K562 (cell line): Measurements from ENCODE around the gene MARCKSL1. TPM values are rescaled to one million over a fixed set of nuclear protein-coding genes. Genes with fewer than 3 reads are reported as not detected.
A peak's percentile ranks its signal among the peaks of the same experiment; 100 is the strongest.

ENCODE experiments used
- ATAC-seq: fragments of 200-7000 bp; cut with Tn5 transposase; 3 replicates; pipeline ENCODE4 v1.9.1; 2020; ENCODE audit warnings: moderate library complexity
- BruUV-seq: library from RNA; stranded (reverse); fragments of 400-500 nt; replicated peaks from 2 replicates; lab custom pipeline; 2021; lab: Mats Ljungman, UMichigan
- CTCF ChIA-PET: fragments of 300-600 bp; formaldehyde crosslinking; extraction: SDS; loops from one replicate; lab custom pipeline; 2021; ENCODE audit warnings: low intra/inter-chr PET ratio; lab: Yijun Ruan, JAX
- POLR2A ChIA-PET: fragments of 300-600, 350-650 bp; sonication (Branson Sonifier 250); formaldehyde crosslinking; extraction: SDS; loops from one replicate; lab custom pipeline; 2021; ENCODE audit warnings: antibody characterized with exemption, inconsistent platforms; lab: Yijun Ruan, JAX
- DNase-seq, 4 experiments: peaks; one replicate each; pipeline versions ENCODE4 v3.0.0 to v3.0.0-alpha.2; 2011 to 2018; ENCODE audit warnings: low spot score in 3 of 4, mixed read lengths in 3 of 4; ENCODE audit errors: extremely low read depth in 1 of 4
- FAIRE-seq: peaks from 2 replicates; lab custom pipeline; 2011; peaks lifted over from hg19 to GRCh38; lab: Jason Lieb, UNC
- H2AFZ ChIP-seq: 2 replicates; pipeline ENCODE4 v1.6.0; 2011; ENCODE audit warnings: low read depth, low read length, control low read depth, inconsistent platforms
- H3K27ac ChIP-seq: fragments of 200-600 bp; 3 replicates; pipeline ENCODE4 v1.8.0; 2011; ENCODE audit warnings: low read depth, mild to moderate bottlenecking, control low read depth, inconsistent platforms, low read length, moderate library complexity, mixed read lengths; ENCODE audit errors: extremely low read depth
- H3K27me3 ChIP-seq, 2 experiments: fragments of 300-600 bp in 1 of 2; 2 replicates in 1 of 2; 3 replicates in 1 of 2; pipeline versions ENCODE4 v1.6.0 to v1.8.0; 2011; ENCODE audit warnings: inconsistent platforms in 2 of 2, low read length in 2 of 2, mild to moderate bottlenecking in 1 of 2, mixed read lengths in 1 of 2, moderate library complexity in 1 of 2; ENCODE audit not compliant: control insufficient read depth in 2 of 2, insufficient read depth in 2 of 2
- H3K36me3 ChIP-seq: fragments of 300-600 bp; 3 replicates; pipeline ENCODE4 v1.8.0; 2011; ENCODE audit warnings: mild to moderate bottlenecking, low read length, inconsistent platforms; ENCODE audit not compliant: control insufficient read depth, insufficient read depth
- H3K4me1 ChIP-seq, 2 experiments: fragments of 200-600 bp in 1 of 2; replicated peaks in 1 of 2; 2 replicates in 1 of 2; 3 replicates in 1 of 2; pipeline versions ENCODE4 v1.5.1 to v1.8.0; 2011; ENCODE audit warnings: inconsistent platforms in 2 of 2, low read length in 2 of 2, mild to moderate bottlenecking in 1 of 2, mixed read lengths in 1 of 2, moderate library complexity in 1 of 2; ENCODE audit not compliant: control insufficient read depth in 2 of 2, insufficient read depth in 2 of 2
- H3K4me2 ChIP-seq: 2 replicates; pipeline ENCODE4 v1.6.1; 2011; ENCODE audit warnings: low read length, control low read depth, inconsistent platforms, mixed read lengths; ENCODE audit not compliant: insufficient read depth
- H3K4me3 ChIP-seq: fragments of 200-600 bp; sonication (generic), shearing (Covaris generic); 2 replicates; pipeline ENCODE4 v1.5.1; 2016; ENCODE audit warnings: control low read depth, inconsistent platforms
- H3K79me2 ChIP-seq: fragments of 200-600 bp; 3 replicates; pipeline ENCODE4 v1.8.0; 2011; ENCODE audit warnings: low read length, inconsistent platforms; ENCODE audit not compliant: control insufficient read depth, insufficient read depth
- H3K9ac ChIP-seq, 2 experiments: 2 replicates each; pipeline versions ENCODE4 v1.6.0 to v1.6.1; 2011; ENCODE audit warnings: low read depth in 2 of 2, low read length in 2 of 2, control low read depth in 1 of 2, inconsistent platforms in 1 of 2, mild to moderate bottlenecking in 1 of 2, mixed read lengths in 1 of 2; ENCODE audit not compliant: insufficient read depth in 1 of 2
- H3K9me1 ChIP-seq: one replicate; pipeline ENCODE4 v1.6.0; 2011; ENCODE audit warnings: inconsistent platforms, mild to moderate bottlenecking, low read length, moderate library complexity; ENCODE audit not compliant: control insufficient read depth, insufficient read depth
- H3K9me3 ChIP-seq: replicated peaks from 2 replicates; pipeline ENCODE4 v1.5.1; 2011; ENCODE audit warnings: low read depth, low read length, inconsistent platforms; ENCODE audit not compliant: control insufficient read depth, insufficient read depth
- H4K20me1 ChIP-seq: replicated peaks from 2 replicates; pipeline ENCODE4 v1.6.1; 2011; ENCODE audit warnings: low read length, inconsistent platforms, mixed read lengths; ENCODE audit not compliant: control insufficient read depth, insufficient read depth
- ARID1B ChIP-seq: fragments of 450-650 bp; IDR thresholded peaks from 2 replicates; pipeline ENCODE4 v1.6.1; 2016; ENCODE audit warnings: antibody characterized with exemption, mild to moderate bottlenecking, inconsistent platforms
- ARID4B ChIP-seq: sonication (generic); formaldehyde crosslinking; IDR thresholded peaks from 2 replicates; pipeline ENCODE4 v1.8.0; 2022; ENCODE audit warnings: mild to moderate bottlenecking, missing genetic modification reagents
- BDP1 ChIP-seq: IDR thresholded peaks from 3 replicates; pipeline ENCODE4 v1.6.1; 2011; ENCODE audit not compliant: insufficient read length, insufficient read depth
- FOXK1 ChIP-seq: sonication (generic); formaldehyde crosslinking; IDR thresholded peaks from 2 replicates; pipeline ENCODE4 v1.8.0; 2022; ENCODE audit warnings: missing genetic modification reagents, mild to moderate bottlenecking, borderline replicate concordance
- NCOA6 ChIP-seq: fragments of 450-650 bp; IDR thresholded peaks from 2 replicates; pipeline ENCODE4 v1.6.1; 2017; ENCODE audit warnings: mild to moderate bottlenecking
- POLR2B ChIP-seq: fragments of 450-650 bp; IDR thresholded peaks from 2 replicates; pipeline ENCODE4 v1.6.1; 2018; ENCODE audit warnings: low read depth; ENCODE audit not compliant: partially characterized antibody
- SRSF1 ChIP-seq: fragments of 200-400 bp; formaldehyde crosslinking; IDR thresholded peaks from 2 replicates; pipeline ENCODE4 v1.6.1; 2017; ENCODE audit warnings: mild to moderate bottlenecking, low read depth, low read length, moderate library complexity
- TAL1 ChIP-seq: fragments of 450-650 bp; IDR thresholded peaks from 2 replicates; pipeline ENCODE4 v1.6.1; 2016; ENCODE audit warnings: mild to moderate bottlenecking
- U2AF1 ChIP-seq: fragments of 200-400 bp; formaldehyde crosslinking; optimal IDR thresholded peaks from 2 replicates; pipeline ENCODE3; 2017; ENCODE audit warnings: mild to moderate bottlenecking, low read depth, low read length, moderate library complexity
- ZNF121 ChIP-seq: sonication (generic); formaldehyde crosslinking; conservative IDR thresholded peaks from 2 replicates; pipeline ENCODE4 v1.8.0; 2022; ENCODE audit warnings: missing genetic modification reagents
- ZNF3 ChIP-seq: fragments of 250-450 bp; sonication (Bioruptor Pico); IDR thresholded peaks from 2 replicates; pipeline ENCODE4 v1.5.0; 2021; ENCODE audit warnings: mild to moderate bottlenecking, moderate library complexity
- ZNF431 ChIP-seq: sonication (generic); formaldehyde crosslinking; IDR thresholded peaks from 2 replicates; pipeline ENCODE4 v1.8.0; 2022; ENCODE audit warnings: mild to moderate bottlenecking, missing genetic modification reagents
- ZNF449 ChIP-seq: fragments of 250-450 bp; sonication (Bioruptor Pico); IDR thresholded peaks from 2 replicates; pipeline ENCODE4 v1.8.0; 2022; ENCODE audit warnings: moderate library complexity, mild to moderate bottlenecking, inconsistent platforms
- in situ Hi-C: fragments of 300-500 bp; cut with MboI; formaldehyde crosslinking; loops from 4 replicates; pipeline ENCODE4 v1.15.0; 2018; ENCODE audit warnings: inconsistent platforms, mixed read lengths
- intact Hi-C: fragments of 100-400 bp; cut with micrococcal nuclease; formaldehyde crosslinking; loops from 2 replicates; pipeline ENCODE4 v1.14.2; 2022
- polyA plus RNA-seq, 8 experiments: library from polyadenylated mRNA; depleted of rRNA in 4 of 8; stranded (reverse) in 5 of 8; unstranded in 3 of 8; fragments of >200 nt; fragmentation: Nextera tagmentation in 2 of 8; fragmentation: Illumina TruSeq in 1 of 8; extraction: Ambion mirVana in 2 of 8; extraction: Trizol in 1 of 8; gene quantifications; 2 replicates each; pipeline versions ENCODE4 v1.2.1 to v1.2.3, GENCODE V29; 2011 to 2014; ENCODE audit warnings: inconsistent platforms in 1 of 8, missing spikeins in 1 of 8
- total RNA-seq, 7 experiments: library from RNA; depleted of rRNA in 6 of 7; stranded (reverse); fragments of >200 nt in 6 of 7; fragmentation: Illumina TruSeq in 2 of 7; extraction: Trizol in 2 of 7; gene quantifications; 2 replicates each; pipeline versions ENCODE4 v1.2.1 to v1.2.3, GENCODE V29; 2011 to 2021; ENCODE audit warnings: low replicate concordance in 1 of 7
- TF ChIP-seq, protein P1 (sequence below): fragments of 450-650 bp; IDR thresholded peaks from 2 replicates; pipeline ENCODE4 v1.6.1; 2016; ENCODE audit warnings: missing biosample characterization, missing genetic modification characterization
- TF ChIP-seq, protein P2 (sequence below): fragments of 450-650 bp; IDR thresholded peaks from 2 replicates; pipeline ENCODE4 v1.6.1; 2016

MARCKSL1 gene
- total and polyA plus RNA-seq, 9 of the 15 experiments (the other 6 are each of a cell fraction or from before 2014, with no cell fraction given), result 14.7 to 325 (median 155) TPM

GRCh38 chr1:32299327-32299726, 36.7 kb downstream of the MARCKSL1 start:
- peaks cover 4% of the 10 kb centered on the region for H3K9me1 ChIP-seq
- DNase-seq, result peak in 3 of 4 experiments; percentile 40 to 58 (median 47)
- H3K36me3 ChIP-seq, result peaks cover 76% of the 10 kb centered on the region
- no peaks in the 10 kb centered on the region for H3K27me3 ChIP-seq
- no peak overlapping the region for H3K9ac ChIP-seq
- no peak overlapping the region for H3K4me3 ChIP-seq
- in situ Hi-C loops, result no loop called here
- peak; percentile 68 for ATAC-seq
- H3K4me2 ChIP-seq, result peak overlapping the region; percentile 35; the same call in 1 of the 2 replicates
- intact Hi-C loops, result no loop called here
- BruUV-seq, result no TSS peak
- peak; percentile 81 for FAIRE-seq
- no peak overlapping the region for H3K27ac ChIP-seq
- ChIA-PET POLR2A (interaction anchor here (1.0 kb wide), 1 partner anchor 17 kb away, joined by 3 read pairs; no protein-coding TSS in a partner anchor), CTCF (no interaction called here)
- peaks cover 15 to 19% of the 10 kb centered on the region in 2 experiments; a peak in 4 of 5 replicates for H3K4me1 ChIP-seq
- peaks cover 75% of the 10 kb centered on the region for H3K79me2 ChIP-seq
- H2AFZ ChIP-seq, result no peak overlapping the region
- H3K9me3 ChIP-seq, result no peaks in the 10 kb centered on the region
- peaks cover 9% of the 10 kb centered on the region; the same call in 1 of the 2 replicates for H4K20me1 ChIP-seq
- no peak for TF ChIP-seq NCOA6
- TF ChIP-seq ZNF431 (CRISPR knock-in tag), result no peak
- no peak for TF ChIP-seq ZNF121 (CRISPR knock-in tag)
- no peak for TF ChIP-seq ARID4B
- TF ChIP-seq, protein P1, sequence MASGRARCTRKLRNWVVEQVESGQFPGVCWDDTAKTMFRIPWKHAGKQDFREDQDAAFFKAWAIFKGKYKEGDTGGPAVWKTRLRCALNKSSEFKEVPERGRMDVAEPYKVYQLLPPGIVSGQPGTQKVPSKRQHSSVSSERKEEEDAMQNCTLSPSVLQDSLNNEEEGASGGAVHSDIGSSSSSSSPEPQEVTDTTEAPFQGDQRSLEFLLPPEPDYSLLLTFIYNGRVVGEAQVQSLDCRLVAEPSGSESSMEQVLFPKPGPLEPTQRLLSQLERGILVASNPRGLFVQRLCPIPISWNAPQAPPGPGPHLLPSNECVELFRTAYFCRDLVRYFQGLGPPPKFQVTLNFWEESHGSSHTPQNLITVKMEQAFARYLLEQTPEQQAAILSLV, result no peak
- peak; percentile 39; the same call in 1 of the 2 replicates for TF ChIP-seq TAL1
- no peak for TF ChIP-seq FOXK1 (CRISPR knock-in tag)
- TF ChIP-seq, protein P2, sequence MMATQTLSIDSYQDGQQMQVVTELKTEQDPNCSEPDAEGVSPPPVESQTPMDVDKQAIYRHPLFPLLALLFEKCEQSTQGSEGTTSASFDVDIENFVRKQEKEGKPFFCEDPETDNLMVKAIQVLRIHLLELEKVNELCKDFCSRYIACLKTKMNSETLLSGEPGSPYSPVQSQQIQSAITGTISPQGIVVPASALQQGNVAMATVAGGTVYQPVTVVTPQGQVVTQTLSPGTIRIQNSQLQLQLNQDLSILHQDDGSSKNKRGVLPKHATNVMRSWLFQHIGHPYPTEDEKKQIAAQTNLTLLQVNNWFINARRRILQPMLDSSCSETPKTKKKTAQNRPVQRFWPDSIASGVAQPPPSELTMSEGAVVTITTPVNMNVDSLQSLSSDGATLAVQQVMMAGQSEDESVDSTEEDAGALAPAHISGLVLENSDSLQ, result 0 out of 2 replicates have a peak, but pooled peaks have one; percentile 8
- TF ChIP-seq SRSF1, result no peak
- TF ChIP-seq POLR2B, result no peak
- TF ChIP-seq U2AF1, result no peak
- peak; percentile 53 for TF ChIP-seq ARID1B
- no peak for TF ChIP-seq BDP1
- TF ChIP-seq ZNF449 (CRISPR knock-in tag), result no peak
- no peak for TF ChIP-seq ZNF3 (CRISPR knock-in tag)
